NCI-H1930 (cell line): ENCODE data around the gene CCDC66.
"Not testable (repeated sequence)": the region's sequence is repeated elsewhere in the genome, so short reads cannot be mapped to it uniquely, and the experiment has no call there.

ENCODE experiments used
- DNase-seq, 2 experiments: peaks; one replicate each; lab custom pipeline; 2025; lab: John Stamatoyannopoulos, UW

Gene CCDC66

GRCh38 chr3:56556908-56557830 is at the start of gene CCDC66:
Gene CCDC66, plus strand, starts transcription at chr3:56557175. Its CDS starts 68 bp downstream, at chr3:56557243.
- peak; percentile 71 to 73 for DNase-seq

GRCh38 chr3:56519641-56520040 is 37.3 kb upstream of the CCDC66 start:
- DNase-seq, result no peak

- no peak for DNase-seq
Measured at GRCh38 chr3:56522374-56522773, 34.6 kb upstream of the CCDC66 start.

- no peak for DNase-seq
Measured at GRCh38 chr3:56525291-56525690, 31.7 kb upstream of the CCDC66 start.

GRCh38 chr3:56536735-56537134 is 20.2 kb upstream of the CCDC66 start:
- DNase-seq, result no peak

- peak in 1 of 2 experiments; percentile 12 for DNase-seq
Measured at GRCh38 chr3:56547486-56547885, 9.5 kb upstream of the CCDC66 start.

- no peak for DNase-seq
Measured at GRCh38 chr3:56557831-56558170, 826 bp downstream of the CCDC66 start.

- DNase-seq, result no peak
Measured at GRCh38 chr3:56573501-56573900, 16.5 kb downstream of the CCDC66 start.

GRCh38 chr3:56581941-56582340 is 25.0 kb downstream of the CCDC66 start:
- DNase-seq, result not testable (repeated sequence)

GRCh38 chr3:56584275-56584674 is 27.3 kb downstream of the CCDC66 start:
- DNase-seq, result not testable (repeated sequence)

- no peak for DNase-seq
Measured at GRCh38 chr3:56590814-56591213, 33.8 kb downstream of the CCDC66 start.

GRCh38 chr3:56591262-56591661 is 34.3 kb downstream of the CCDC66 start:
- no peak for DNase-seq

GRCh38 chr3:56593455-56594158 is 36.6 kb downstream of the CCDC66 start:
- DNase-seq, result no peak

- no peak for DNase-seq
Measured at GRCh38 chr3:56595975-56596840, 39.2 kb downstream of the CCDC66 start.

GRCh38 chr3:56608479-56608878 is 51.5 kb downstream of the CCDC66 start:
- DNase-seq, result not testable (repeated sequence)

- no peak for DNase-seq
Measured at GRCh38 chr3:56610669-56611335, 53.8 kb downstream of the CCDC66 start.

GRCh38 chr3:56611364-56611763 is 54.4 kb downstream of the CCDC66 start:
- DNase-seq, result no peak

- DNase-seq, result no peak
Measured at GRCh38 chr3:56612146-56612545, 55.2 kb downstream of the CCDC66 start.

GRCh38 chr3:56613016-56613415 is 56.0 kb downstream of the CCDC66 start:
- no peak for DNase-seq

GRCh38 chr3:56616478-56617006 is 59.6 kb downstream of the CCDC66 start:
- no peak for DNase-seq

- no peak for DNase-seq
Measured at GRCh38 chr3:56620371-56620770, 63.4 kb downstream of the CCDC66 start.
